SKM-1 (cell line): ENCODE results near the gene THRA.

Source experiments
- DNase-seq: peaks from one replicate; lab custom pipeline; 2025; ENCODE audit not compliant: unreplicated experiment; lab: John Stamatoyannopoulos, UW

Gene THRA

GRCh38 chr17:40064971-40065768 is 2.4 kb downstream of the THRA start:
- no peak for DNase-seq

DNA sequence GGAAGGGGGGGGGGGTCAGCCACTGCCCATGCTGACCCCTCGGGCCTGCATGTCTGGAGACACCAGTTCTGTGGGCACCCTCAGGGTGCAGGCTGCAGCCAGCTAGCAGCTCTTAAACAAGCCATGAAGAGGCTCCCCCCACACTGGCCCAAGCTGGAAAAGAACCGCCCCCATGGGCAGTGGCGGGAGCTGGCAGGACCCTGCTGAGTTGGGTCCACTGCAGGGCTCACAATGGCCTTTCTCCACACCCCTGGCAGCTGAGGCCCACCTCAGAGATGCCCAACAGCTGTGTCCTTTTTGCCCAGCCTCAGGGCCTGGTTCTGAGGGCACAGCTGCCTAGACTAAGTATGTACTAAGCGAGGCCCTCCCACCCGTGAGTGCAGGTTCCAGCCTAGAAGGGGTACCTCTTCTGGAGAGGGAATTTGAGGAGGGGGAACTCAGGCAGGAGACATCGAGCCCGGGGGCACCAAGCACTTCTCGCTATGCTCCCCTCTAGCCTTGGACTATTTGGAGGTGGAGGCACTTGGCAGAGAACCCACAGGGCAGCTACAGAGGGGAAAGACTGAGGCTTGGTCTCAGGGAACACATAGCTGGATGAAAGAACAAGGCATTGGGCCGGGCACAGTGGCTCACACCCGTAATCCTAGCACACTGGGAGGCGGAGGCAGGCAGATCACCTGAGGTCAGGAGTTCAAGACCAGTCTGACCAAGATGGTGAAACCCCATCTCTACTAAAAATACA is 3.2 kb downstream of the THRA start:
- DNase-seq, result no peak

DNA sequence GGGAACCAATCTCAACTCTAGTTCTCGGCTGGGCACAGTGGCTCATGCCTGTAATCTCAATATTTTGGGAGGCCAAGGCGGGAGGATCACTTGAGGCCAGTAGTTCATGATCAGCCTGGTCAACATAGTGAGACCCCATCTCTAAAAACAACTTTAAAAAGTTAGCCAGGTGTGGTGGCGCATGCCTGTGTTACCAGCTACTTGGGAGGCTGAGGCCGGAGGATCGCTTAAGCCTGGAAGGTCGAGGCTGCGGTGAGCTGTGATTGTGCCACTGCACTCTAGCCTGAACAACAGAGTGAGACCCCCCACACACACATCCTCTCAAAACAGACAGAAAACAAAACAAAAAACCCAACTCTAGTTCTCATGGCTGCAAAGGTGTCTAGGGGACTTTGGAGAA is 4.9 kb downstream of the THRA start:
- DNase-seq, result no peak

GRCh38 chr17:40068129-40068581 is 5.4 kb downstream of the THRA start:
- no peak for DNase-seq

DNA sequence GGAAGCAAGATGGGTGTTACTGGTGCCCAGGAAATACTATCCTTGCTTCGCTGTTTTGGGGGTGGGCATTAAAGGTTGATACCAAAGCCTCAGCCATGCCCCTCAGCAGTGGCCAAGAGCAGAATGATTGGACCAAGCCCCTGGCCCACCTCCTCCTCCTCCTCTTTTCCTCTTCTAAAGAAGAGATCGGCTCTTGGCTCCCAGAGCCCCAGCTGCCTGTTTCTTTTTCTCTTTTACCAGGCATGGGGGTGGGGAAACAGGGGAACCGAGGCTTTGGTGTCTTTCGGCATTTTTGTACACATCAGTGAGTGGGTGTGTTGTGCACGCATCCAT is 5.8 kb downstream of the THRA start:
- no peak for DNase-seq

DNA sequence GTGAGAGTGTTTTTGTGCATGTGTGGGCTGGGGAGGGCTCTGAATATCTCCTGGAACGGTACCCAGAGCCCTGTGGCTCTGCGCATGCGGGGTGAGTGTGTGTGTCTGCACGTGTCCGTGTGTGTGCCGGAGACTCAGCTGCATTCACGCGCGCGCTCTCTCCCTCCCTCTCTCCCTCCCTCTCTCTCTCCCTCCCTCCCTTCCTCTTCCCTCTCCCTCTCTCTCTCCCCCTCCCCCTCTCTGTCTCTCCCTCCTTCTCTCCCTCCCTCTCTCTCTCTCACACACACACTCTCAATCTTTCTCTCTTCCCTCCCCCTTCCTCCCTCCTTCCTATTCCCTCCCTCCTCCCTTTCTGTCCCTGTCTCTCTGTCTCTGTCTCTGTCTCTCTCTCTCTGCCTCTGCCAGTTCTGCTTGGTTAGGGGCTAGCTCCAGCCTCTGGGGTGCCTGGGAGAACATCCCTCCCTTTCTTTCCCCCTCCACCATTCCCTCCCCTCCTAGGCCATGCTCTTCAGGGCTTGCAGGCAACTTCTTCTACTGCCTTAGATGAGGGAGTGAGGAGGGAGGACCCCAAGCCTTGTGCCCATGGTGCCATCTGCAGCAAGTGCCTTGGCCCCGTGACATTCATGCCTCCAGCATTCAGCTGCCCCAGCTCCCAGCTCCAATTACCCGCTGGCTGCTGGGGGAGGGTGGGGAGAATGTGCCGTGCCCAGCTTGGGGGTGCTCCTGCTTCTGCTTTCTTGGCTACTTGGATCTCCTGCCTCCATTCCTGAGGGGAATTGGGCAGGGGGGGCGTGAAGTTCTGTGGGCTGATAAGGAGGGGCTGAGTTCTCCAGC is 6.4 kb downstream of the THRA start:
- DNase-seq, result peak; percentile 10

DNA sequence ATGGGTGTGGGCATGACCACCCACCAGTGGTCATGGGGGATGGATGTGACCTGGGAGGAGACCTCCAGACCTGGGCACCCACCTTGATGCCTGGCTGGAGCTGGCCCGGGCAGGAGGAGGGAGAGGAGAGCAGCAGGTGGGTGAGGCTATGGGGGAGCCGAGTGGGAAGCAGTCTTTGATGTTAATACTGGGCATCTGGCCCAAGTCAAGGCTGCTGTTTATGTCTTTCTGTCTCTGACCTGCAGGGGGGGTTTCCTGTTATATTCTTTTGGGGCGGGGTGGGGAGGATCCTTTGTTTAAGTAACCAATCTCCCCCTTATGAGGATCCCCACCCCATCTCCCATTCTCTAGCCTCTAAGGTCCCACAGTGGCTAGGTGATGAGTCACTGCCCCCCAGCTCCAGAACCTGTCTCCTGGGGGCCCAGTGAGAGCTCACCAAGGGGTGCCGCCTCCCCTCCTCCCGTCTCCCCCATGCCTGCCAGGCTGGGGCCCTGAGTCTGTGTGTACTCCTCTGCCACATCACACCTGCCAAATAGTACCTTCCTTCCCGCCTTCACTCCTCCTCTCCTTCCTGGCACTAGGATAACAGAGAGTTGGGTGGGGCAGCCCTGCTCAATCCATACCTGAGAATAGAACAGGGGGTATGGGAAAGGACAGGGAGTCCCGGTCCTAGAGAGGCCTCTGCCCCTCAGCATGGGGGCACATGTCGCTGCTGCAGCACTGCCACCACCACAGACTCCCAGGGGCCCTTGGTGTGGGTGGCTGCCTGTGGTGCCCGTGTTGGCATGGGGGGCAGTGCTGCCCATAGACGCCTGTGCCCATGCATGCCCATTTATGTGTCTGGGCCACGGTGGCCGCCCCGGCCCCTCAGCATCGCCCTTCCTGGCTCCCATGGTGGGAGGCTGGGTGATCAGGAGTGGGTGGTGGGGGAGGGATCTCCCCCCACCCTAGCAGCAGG is 7.3 kb downstream of the THRA start:
- DNase-seq, result no peak

GRCh38 chr17:40070709-40071312 is 8.0 kb downstream of the THRA start:
- DNase-seq, result no peak

DNA sequence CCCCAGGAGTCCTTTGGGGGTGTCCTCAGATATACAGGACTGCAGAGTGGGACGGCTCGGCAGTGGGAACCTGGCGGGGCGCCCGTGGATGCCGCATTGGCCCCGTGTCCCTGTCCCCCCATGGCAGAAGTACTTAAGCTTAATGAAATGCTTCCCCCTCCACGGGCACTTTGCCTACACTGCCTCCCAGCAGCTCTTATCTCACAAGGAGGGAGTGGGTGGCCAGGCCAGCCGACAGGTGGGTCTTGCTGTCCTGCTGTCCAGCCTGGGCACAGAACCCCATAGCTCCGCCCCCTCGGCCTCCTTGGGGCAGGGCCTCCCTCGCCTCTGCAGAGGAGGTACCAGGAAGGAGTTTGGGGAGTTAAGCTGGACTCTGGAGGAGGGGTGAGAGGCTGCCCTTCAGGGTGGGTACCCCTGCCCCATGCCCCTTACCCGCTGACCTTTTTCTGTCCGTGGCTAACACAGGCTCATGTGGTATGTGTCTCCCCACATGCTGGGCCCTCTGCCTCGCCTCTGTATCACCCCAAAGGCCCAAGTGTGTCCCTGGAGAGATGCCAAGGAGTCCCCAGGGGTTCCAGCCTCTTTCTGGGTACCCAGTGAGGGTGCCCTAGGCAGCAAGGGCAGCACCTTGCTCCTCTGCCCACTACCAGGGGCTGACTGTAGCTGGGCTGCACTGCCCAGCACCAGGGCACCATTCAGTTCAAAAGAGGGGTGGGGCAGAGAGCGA is 8.7 kb downstream of the THRA start:
- no peak for DNase-seq

- no peak for DNase-seq
Measured at GRCh38 chr17:40072040-40072734, 9.4 kb downstream of the THRA start.

DNA sequence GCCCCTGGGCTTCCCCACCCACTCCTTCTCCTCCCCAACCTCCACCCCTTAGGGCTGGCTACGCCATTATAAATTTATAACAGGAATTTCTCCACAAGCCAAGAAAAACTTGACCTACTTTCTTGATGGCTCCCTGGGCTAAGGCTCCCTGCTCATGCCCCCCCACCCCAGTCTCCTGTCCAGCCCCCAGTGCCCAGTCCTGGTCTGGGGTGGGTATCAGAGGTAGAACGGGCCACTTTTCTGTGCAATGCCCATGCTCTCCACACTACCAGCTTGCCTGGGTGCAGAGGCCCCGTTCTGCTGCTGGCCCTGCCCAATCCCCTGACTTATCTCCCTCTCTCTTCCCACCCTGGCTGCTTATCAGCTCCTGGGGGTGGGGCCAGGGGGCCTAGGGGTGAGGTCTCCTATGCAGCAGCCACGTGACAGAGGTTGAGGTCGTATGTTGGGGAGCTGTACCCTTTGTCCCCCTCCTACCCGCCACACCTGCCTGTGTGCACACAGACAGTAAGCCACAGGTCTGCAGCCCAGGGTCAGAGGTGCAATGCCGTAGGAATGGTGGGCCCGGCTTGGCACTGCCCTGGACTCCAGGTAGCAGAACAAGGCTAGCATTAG is 10.1 kb downstream of the THRA start:
- no peak for DNase-seq

DNA sequence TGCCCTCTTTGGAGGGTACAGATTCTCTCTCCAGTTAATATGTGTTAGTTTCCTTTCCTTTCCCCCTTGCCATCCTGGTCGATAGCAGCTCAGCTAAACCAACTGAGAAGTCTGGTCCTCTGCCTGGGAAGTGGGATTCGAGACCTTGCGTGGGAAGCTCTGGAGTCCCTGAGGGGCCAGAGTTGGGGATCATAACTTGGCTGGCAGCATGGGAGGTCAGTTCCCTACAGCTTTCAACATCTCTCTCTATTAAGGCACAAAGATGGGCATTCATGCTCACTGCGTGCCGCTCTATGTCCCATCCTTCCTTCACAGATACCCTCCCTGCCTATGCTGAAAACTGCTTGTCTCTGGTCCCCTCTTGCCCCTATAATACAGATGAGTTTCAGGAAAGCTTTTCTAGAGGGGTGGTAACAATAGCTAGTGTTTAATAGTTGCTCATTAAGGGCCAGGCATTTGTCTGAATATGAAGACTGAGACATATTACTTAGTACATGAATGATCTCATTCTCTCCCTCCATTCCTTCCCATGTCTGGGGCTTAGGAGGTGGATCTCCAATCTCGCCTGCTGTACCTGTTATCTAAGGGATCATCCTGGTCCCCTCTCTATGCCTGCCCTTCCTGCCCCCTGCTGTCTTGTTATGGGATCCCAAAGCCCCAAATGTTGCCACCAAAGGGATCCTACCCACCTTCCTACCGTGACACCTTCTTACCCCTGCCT is 10.8 kb downstream of the THRA start:
- DNase-seq, result no peak

DNA sequence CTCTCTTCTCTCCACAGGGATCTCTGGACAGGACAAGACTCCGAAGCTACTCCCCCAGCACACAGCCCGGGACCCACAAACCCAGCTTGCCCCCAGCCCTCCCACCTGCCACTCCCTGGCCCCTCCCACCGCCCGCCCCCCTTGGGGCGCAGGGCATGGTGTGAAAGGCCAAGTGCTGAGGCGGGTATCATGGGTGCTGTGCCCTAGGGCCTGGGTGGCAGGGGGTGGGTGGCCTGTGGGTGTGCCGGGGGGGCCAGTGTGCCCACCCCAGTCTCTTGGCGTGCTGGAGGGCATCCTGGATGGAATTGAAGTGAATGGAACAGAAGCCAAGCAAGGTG is 11.4 kb downstream of the THRA start:
- DNase-seq, result no peak

- no peak for DNase-seq
Measured at GRCh38 chr17:40074871-40075200, 12.1 kb downstream of the THRA start.

DNA sequence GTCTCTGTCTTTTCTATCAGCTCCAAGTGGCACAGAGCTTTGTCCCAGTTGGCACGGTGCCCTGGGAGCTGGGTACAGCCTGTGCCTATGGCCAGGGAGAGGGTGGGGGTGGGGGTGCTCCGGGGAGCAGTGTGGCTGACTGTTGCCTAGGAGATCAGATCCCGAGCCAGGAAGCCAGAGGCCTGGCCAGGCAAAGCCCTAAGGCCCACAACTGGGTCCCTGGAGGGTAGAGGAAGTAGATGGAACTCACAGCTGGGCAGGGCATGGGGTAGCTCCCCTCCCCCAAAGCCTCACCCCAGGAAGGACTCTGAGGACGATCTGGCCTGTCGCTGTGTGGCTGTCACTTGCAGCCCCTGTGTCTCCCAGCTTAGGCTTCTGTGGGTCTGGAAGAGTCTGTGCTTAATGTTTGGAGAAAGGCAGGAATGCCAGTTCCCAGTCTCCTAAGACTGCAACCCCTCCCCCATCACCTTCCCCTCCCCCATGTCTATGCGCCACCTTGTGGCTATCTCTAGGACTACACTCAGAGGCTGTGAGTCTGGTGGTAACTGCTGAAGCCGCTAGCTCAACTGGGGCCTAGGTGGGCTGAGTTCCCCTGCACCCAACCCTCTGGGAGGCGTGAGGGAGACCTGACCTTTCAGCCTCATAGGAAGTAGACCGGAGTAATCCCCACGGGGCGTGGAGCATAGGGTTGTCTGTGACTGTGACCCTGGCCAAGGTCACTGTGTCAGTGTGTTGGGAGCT is 12.6 kb downstream of the THRA start:
- DNase-seq, result peak; percentile 50

GRCh38 chr17:40075942-40076498 is 13.3 kb downstream of the THRA start:
- DNase-seq, result no peak

GRCh38 chr17:40076591-40076990 is 13.8 kb downstream of the THRA start:
- DNase-seq, result no peak
